Skeletal muscle satellite cell (primary cell): Measurements from ENCODE around the gene LANCL3.
"Not testable (repeated sequence)": the region's sequence is repeated elsewhere in the genome, so short reads cannot be mapped to it uniquely, and the experiment has no call there.

ENCODE experiments used
- H3K27me3 ChIP-seq: 2 replicates; pipeline ENCODE4 v1.7.0; 2013; ENCODE audit warnings: low read length; ENCODE audit not compliant: control insufficient read depth, insufficient read depth
- H3K36me3 ChIP-seq: 2 replicates; pipeline ENCODE4 v1.7.0; 2013; ENCODE audit warnings: mild to moderate bottlenecking, control low read depth, low read length; ENCODE audit not compliant: insufficient read depth
- H3K4me1 ChIP-seq: 2 replicates; pipeline ENCODE4 v1.7.0; 2013; ENCODE audit warnings: low read length; ENCODE audit not compliant: control insufficient read depth, insufficient read depth
- H3K4me2 ChIP-seq: 2 replicates; pipeline ENCODE4 v1.7.0; 2013; ENCODE audit warnings: mild to moderate bottlenecking, low read length
- H3K4me3 ChIP-seq: 2 replicates; pipeline ENCODE4 v1.7.0; 2013; ENCODE audit warnings: low read length
- H3K9ac ChIP-seq: 2 replicates; pipeline ENCODE4 v1.7.0; 2013; ENCODE audit warnings: mild to moderate bottlenecking, low read depth, low read length, moderate library complexity
- H3K9me3 ChIP-seq: replicated peaks from 2 replicates; pipeline ENCODE4 v1.7.0; 2013; ENCODE audit warnings: mild to moderate bottlenecking, control low read depth, low read length

The LANCL3 gene

GRCh38 chrX:37573121-37573520 is 1.7 kb downstream of the LANCL3 start:
- not testable (repeated sequence) for H3K9me3 ChIP-seq, H3K4me2 ChIP-seq, H3K4me3 ChIP-seq, H3K4me1 ChIP-seq, H3K9ac ChIP-seq, H3K27me3 ChIP-seq, H3K36me3 ChIP-seq

- H3K9me3 ChIP-seq: no peaks in the 10 kb centered on the region
- H3K9ac ChIP-seq: no peak overlapping the region
- no peaks in the 10 kb centered on the region for H3K36me3 ChIP-seq
- H3K4me3 ChIP-seq: no peak overlapping the region
- H3K4me2 ChIP-seq: peak overlapping the region; percentile 19
- no peaks in the 10 kb centered on the region for H3K27me3 ChIP-seq
- no peaks in the 10 kb centered on the region for H3K4me1 ChIP-seq
Measured at GRCh38 chrX:37578045-37578444, 6.6 kb downstream of the LANCL3 start.

GRCh38 chrX:37580080-37580479 is 8.6 kb downstream of the LANCL3 start:
- Histone ChIP-seq H3K27me3 (no peaks in the 10 kb centered on the region), H3K4me2 (no peak overlapping the region), H3K9ac (no peak overlapping the region), H3K9me3 (no peaks in the 10 kb centered on the region), H3K36me3 (no peaks in the 10 kb centered on the region), H3K4me3 (no peak overlapping the region), H3K4me1 (no peaks in the 10 kb centered on the region)

GRCh38 chrX:37587337-37587736 is 15.9 kb downstream of the LANCL3 start:
- H3K9ac ChIP-seq, H3K4me3 ChIP-seq, H3K36me3 ChIP-seq, H3K27me3 ChIP-seq, H3K4me2 ChIP-seq, H3K9me3 ChIP-seq, H3K4me1 ChIP-seq: not testable (repeated sequence)

GRCh38 chrX:37590047-37590446 is 18.6 kb downstream of the LANCL3 start:
- Histone ChIP-seq H3K4me3 (no peak overlapping the region), H3K27me3 (no peaks in the 10 kb centered on the region), H3K9me3 (no peaks in the 10 kb centered on the region), H3K4me1 (no peaks in the 10 kb centered on the region), H3K9ac (no peak overlapping the region), H3K4me2 (no peak overlapping the region), H3K36me3 (no peaks in the 10 kb centered on the region)

GRCh38 chrX:37594755-37595382 is 23.4 kb downstream of the LANCL3 start:
- no peaks in the 10 kb centered on the region for H3K4me1 ChIP-seq
- H3K27me3 ChIP-seq: no peaks in the 10 kb centered on the region
- H3K36me3 ChIP-seq: no peaks in the 10 kb centered on the region
- H3K9ac ChIP-seq: no peak overlapping the region
- no peak overlapping the region for H3K4me3 ChIP-seq
- no peaks in the 10 kb centered on the region for H3K9me3 ChIP-seq
- H3K4me2 ChIP-seq: no peak overlapping the region

GRCh38 chrX:37599729-37600128 is 28.3 kb downstream of the LANCL3 start:
- Histone ChIP-seq H3K9ac (no peak overlapping the region), H3K4me3 (no peak overlapping the region)

GRCh38 chrX:37603938-37604409 is 32.5 kb downstream of the LANCL3 start:
- no peaks in the 10 kb centered on the region for H3K27me3 ChIP-seq
- no peaks in the 10 kb centered on the region for H3K36me3 ChIP-seq
- no peak overlapping the region for H3K9ac ChIP-seq
- H3K4me1 ChIP-seq: peaks cover 9% of the 10 kb centered on the region
- H3K9me3 ChIP-seq: no peaks in the 10 kb centered on the region
- H3K4me2 ChIP-seq: no peak overlapping the region
- H3K4me3 ChIP-seq: no peak overlapping the region

More at GRCh38 chrX:37599729-37600128, 28.3 kb downstream of the LANCL3 start:
- Histone ChIP-seq H3K36me3 (no peaks in the 10 kb centered on the region), H3K27me3 (no peaks in the 10 kb centered on the region), H3K4me2 (no peak overlapping the region), H3K9me3 (no peaks in the 10 kb centered on the region), H3K4me1 (no peaks in the 10 kb centered on the region)

GRCh38 chrX:37607243-37607642 is 35.8 kb downstream of the LANCL3 start:
- Histone ChIP-seq H3K36me3 (no peaks in the 10 kb centered on the region), H3K4me3 (no peak overlapping the region), H3K4me1 (peaks cover 9% of the 10 kb centered on the region), H3K4me2 (no peak overlapping the region), H3K27me3 (no peaks in the 10 kb centered on the region), H3K9ac (no peak overlapping the region), H3K9me3 (no peaks in the 10 kb centered on the region)

- Histone ChIP-seq H3K9ac (no peak overlapping the region), H3K4me3 (no peak overlapping the region), H3K9me3 (no peaks in the 10 kb centered on the region), H3K27me3 (no peaks in the 10 kb centered on the region), H3K4me2 (no peak overlapping the region), H3K36me3 (no peaks in the 10 kb centered on the region), H3K4me1 (peaks cover 9% of the 10 kb centered on the region)
Measured at GRCh38 chrX:37608156-37608555, 36.7 kb downstream of the LANCL3 start.

GRCh38 chrX:37609727-37610126 is 38.3 kb downstream of the LANCL3 start:
- H3K4me2 ChIP-seq: no peak overlapping the region
- H3K4me1 ChIP-seq: peaks cover 9% of the 10 kb centered on the region
- no peaks in the 10 kb centered on the region for H3K9me3 ChIP-seq
- H3K36me3 ChIP-seq: no peaks in the 10 kb centered on the region
- H3K27me3 ChIP-seq: no peaks in the 10 kb centered on the region
- no peak overlapping the region for H3K9ac ChIP-seq
- no peak overlapping the region for H3K4me3 ChIP-seq

GRCh38 chrX:37613933-37614332 is 42.5 kb downstream of the LANCL3 start:
- Histone ChIP-seq H3K9ac (no peak overlapping the region), H3K4me2 (no peak overlapping the region), H3K9me3 (no peaks in the 10 kb centered on the region), H3K36me3 (no peaks in the 10 kb centered on the region), H3K4me3 (no peak overlapping the region), H3K27me3 (no peaks in the 10 kb centered on the region), H3K4me1 (no peaks in the 10 kb centered on the region)
